ENCODE data around the gene DISP3.

Gene DISP3

DNA sequence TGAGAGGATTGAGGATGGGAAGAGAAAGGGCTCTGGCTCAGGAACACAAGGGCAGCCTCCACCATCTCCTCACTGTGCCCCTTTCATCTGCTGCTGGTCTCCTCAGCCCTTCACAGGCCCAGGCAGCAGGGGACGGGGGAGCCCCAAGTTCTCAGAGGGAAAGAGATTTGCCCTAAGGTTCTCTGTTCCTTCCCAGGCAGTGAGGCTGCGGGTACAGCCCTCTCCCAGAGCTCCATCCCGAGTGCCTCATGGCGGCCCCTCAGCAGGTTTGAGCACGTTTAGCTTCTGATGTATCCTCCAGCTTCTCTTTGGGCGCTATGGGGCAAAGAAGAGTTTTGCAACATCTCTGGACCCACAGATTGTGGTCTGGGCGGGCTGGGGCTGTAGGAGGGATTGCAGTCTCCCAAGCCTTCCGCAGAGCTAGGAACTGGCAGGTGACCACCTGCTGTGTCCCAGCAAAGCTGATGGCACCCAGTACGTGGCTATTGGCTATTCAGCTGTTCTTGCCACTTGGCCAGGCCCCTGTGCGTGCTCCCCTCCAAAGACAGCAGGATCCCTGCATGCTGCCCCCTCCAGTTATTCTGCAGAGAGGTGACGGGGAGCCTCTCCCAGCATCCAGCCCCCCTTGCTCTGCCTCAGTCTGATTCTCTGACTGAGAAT, 10.1 kb downstream of the DISP3 start:
- H3K27me3 Mint-ChIP-seq = no peaks in the 10 kb centered on the region
- no peak overlapping the region for H3K27ac Mint-ChIP-seq
- peaks cover 4% of the 10 kb centered on the region for H3K9me3 Mint-ChIP-seq
- peaks cover 3% of the 10 kb centered on the region for H3K36me3 Mint-ChIP-seq
- no peaks in the 10 kb centered on the region for H3K4me1 Mint-ChIP-seq
- no peak overlapping the region for H3K4me3 Mint-ChIP-seq

DNA sequence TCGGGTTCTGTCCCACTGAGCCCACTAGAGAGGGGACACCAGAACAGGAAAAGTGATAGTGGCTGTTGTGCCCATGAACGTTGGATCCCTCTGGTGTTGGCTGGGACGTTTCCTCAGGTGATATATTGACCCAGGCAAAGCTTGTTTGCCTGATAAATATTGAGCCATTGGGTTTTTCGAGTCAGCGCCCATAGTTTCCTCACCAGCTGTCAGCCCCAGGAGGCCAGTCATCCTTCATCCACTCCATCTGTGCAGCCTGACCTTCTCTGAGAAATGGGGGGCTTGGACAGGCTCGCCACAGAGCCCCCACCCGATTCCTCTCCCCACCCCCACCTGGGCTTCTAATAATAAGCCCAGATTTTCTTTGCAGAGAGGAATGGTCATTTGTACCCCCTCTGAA, 13.3 kb downstream of the DISP3 start:
- peaks cover 4% of the 10 kb centered on the region for H3K9me3 Mint-ChIP-seq

DNA sequence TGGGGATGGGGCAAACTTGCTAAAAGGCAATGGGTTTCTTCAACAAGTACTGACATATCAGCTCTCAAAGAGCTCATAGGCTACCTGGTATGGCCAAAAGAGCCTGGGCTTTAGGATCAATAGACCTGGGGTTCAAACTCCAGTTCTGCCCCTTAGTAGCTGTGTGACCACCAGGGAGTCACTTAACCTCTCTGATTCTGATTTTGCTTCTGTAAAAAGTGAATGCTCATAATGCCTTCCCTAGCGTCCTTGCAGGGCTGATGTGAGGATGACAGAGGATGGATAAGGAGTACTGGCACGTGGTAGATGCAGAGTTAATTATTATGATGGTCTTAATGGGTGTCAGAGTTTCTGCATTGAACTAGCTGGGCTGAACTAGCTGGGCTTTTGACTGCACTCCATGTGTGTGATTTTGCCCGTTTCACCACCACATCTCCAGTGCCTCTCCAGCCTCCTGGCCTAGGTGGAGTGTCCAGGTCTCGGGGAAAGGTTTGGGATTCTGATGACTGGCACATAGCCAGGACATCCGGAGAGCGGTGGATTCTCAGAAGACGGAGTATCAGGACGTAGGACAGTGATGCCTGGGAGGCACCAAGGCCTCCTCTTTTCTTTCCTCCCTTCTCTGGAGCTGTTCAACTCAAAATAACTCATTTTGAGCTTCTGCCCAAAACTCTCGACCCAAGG, 15.2 kb downstream of the DISP3 start:
- Mint-ChIP-seq H3K27ac (no peak overlapping the region), H3K4me1 (no peaks in the 10 kb centered on the region), H3K36me3 (peaks cover 3% of the 10 kb centered on the region), H3K4me3 (no peak overlapping the region), H3K27me3 (no peaks in the 10 kb centered on the region), H3K9me3 (peaks cover 4% of the 10 kb centered on the region)

More for the DNA sequence above, 13.3 kb downstream of the DISP3 start:
- Mint-ChIP-seq H3K36me3 (peaks cover 3% of the 10 kb centered on the region), H3K27me3 (no peaks in the 10 kb centered on the region), H3K4me1 (no peaks in the 10 kb centered on the region), H3K4me3 (no peak overlapping the region), H3K27ac (no peak overlapping the region)

DNA sequence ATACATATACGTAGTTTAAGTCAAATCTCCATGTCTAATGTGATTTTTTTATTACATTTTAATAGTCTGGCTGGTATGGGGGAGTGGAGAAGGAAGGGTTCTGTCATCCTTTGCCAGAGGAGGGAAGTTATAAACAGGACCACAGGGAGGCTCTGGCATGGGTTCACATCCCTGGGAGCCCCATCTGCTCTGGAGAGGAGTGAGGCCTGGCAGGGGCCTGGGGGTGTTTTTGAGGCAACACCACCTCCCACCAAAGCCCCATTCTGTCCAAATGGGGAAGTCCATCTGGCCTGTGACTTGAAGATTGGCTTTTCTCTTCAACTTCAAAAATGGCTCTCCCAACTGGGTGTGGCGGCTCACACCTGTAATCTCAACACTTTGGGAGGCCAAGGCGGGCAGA, 15.8 kb downstream of the DISP3 start:
- H3K36me3 Mint-ChIP-seq = peaks cover 3% of the 10 kb centered on the region
- H3K27me3 Mint-ChIP-seq = peaks cover 3% of the 10 kb centered on the region
- H3K4me1 Mint-ChIP-seq = no peaks in the 10 kb centered on the region
- H3K27ac Mint-ChIP-seq = no peak overlapping the region
- H3K9me3 Mint-ChIP-seq = peaks cover 4% of the 10 kb centered on the region
- H3K4me3 Mint-ChIP-seq = no peak overlapping the region

DNA sequence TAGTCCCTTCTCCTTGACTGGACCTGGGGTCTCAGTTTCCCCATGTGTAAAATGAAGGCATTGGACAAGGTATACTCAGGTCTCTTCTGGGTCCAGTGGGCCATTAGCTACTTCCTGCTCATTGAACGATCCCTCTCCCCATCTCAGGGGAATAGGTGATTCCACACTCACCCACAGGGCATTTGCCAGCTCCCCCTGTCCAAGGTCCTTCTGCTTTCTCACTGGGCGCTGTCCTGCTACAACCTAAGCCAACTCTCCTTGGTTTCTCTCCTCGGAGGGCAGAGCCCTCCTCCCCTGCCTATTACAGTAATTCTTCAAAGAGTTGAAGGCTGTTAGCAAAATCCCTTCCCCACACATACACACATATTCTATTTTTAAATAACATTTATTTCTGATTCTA, 16.6 kb downstream of the DISP3 start:
- peaks cover 3% of the 10 kb centered on the region for H3K36me3 Mint-ChIP-seq
- no peaks in the 10 kb centered on the region for H3K4me1 Mint-ChIP-seq
- peaks cover 4% of the 10 kb centered on the region for H3K9me3 Mint-ChIP-seq
- peaks cover 5% of the 10 kb centered on the region for H3K27me3 Mint-ChIP-seq
- H3K27ac Mint-ChIP-seq = no peak overlapping the region
- H3K4me3 Mint-ChIP-seq = no peak overlapping the region

DNA sequence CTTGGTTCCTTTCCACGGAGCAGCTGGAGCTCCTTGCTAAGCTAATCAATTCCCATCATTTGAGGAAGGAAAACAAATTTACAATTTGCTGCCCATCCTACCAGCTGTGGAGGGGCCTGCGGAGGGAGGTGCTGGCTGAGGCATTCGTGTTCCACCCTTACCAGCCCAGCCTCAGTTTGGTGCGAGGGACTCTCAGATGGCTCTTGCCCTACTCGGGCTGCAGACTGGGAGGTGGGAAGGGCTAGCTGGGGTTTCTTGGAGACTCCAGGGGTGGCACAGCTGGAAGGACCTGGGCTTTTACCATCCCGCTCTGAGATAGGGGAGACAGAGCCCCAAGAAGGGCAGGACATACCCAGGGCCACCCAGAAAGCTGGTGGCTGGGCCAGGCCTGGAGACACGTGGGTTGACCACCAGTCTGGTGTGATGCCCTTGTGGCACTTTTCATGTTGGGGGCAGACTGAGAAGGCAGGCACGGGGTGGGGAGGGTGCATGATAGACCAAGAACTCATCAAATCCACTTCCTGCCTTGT, 17.7 kb downstream of the DISP3 start:
- Mint-ChIP-seq H3K27me3 (peaks cover 9% of the 10 kb centered on the region), H3K4me3 (no peak overlapping the region), H3K36me3 (peaks cover 3% of the 10 kb centered on the region), H3K4me1 (no peaks in the 10 kb centered on the region), H3K27ac (no peak overlapping the region), H3K9me3 (peaks cover 4% of the 10 kb centered on the region)

DNA sequence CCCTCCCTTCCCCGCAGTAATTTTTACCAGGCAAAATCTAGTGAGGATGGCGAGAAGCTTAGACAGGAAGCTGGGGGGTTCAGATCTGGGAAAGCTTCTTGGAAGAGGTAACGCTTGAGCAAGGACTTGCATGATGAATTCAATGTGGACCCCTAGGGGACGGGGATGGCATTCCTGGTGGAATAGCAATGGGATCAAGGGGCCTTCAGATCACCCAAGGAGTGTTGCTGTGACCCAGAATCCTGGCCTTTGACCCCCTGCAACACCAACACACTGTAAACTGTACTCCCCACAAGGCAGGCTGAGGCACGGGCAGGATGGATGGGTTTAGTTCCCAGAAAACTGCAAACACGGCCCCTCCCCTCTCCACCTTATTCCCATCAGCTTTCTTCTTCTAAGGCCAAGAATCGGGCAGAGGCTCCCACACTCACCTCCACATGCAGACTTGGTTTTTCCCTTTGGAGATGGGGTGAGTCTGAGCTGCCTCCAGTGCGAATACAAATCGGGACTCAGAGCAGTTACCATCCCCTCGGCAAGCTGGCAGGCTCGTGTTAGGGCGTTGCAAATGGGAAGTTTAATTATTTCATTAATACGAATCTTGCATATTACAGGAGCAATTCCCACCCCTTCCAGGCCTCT, 20.1 kb downstream of the DISP3 start:
- Mint-ChIP-seq H3K27ac (no peak overlapping the region), H3K9me3 (no peaks in the 10 kb centered on the region), H3K36me3 (peaks cover 8% of the 10 kb centered on the region), H3K4me3 (no peak overlapping the region), H3K4me1 (no peaks in the 10 kb centered on the region), H3K27me3 (peaks cover 9% of the 10 kb centered on the region)

DNA sequence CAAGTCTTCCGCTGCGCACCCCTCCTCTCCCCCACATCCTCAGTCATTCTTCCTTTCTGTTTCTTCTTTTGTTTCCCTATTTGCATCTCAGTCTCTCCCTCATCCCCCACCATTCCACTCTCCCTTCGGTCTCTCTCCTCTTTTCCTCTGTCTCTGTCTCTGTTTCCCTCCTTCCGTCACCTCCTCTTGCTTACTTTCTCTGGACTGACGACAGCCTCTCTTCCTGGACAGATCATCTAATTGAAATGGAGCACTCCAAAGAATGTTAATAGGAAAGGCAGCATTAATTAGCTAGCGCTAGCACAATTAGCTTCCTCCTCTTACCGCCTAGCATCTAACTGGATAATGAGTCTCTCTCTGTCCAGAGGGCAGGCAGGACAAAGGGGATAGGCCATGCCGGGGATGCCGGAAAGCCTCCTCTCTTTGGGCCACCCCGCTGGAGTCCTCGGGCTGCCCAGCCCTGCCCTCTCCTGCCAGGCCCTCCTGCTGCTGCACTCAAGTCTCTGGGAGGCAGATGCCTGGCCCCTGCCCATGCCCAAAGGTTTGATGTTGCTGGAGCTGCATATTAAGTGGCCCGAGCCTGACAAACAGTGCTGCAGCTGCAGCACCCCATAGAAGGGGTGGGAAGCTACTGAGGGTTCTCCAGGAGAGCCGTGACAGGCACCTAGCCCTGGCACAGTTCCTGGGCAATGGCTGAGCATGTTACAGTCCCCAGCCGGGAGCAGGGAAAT, 20.8 kb downstream of the DISP3 start:
- no peaks in the 10 kb centered on the region for H3K9me3 Mint-ChIP-seq
- no peak overlapping the region for H3K27ac Mint-ChIP-seq
- no peaks in the 10 kb centered on the region for H3K4me1 Mint-ChIP-seq
- no peak overlapping the region for H3K4me3 Mint-ChIP-seq
- H3K36me3 Mint-ChIP-seq = peaks cover 12% of the 10 kb centered on the region
- peaks cover 9% of the 10 kb centered on the region for H3K27me3 Mint-ChIP-seq

DNA sequence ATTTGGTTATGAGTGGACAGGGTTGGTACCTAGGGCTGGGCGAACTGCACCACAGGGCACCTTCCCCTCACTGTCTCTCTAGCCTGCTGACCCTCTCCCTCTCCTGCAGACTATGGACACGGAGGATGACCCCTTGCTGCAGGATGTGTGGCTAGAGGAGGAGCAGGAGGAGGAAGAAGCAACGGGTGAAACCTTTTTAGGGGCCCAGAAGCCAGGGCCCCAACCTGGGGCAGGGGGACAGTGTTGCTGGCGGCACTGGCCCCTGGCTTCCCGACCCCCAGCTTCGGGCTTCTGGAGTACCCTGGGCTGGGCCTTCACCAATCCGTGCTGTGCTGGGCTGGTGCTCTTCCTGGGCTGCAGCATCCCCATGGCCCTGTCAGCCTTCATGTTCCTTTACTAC, 21.9 kb downstream of the DISP3 start:
- Mint-ChIP-seq H3K36me3 (peaks cover 18% of the 10 kb centered on the region), H3K9me3 (peaks cover 7% of the 10 kb centered on the region), H3K4me1 (no peaks in the 10 kb centered on the region), H3K4me3 (no peak overlapping the region), H3K27me3 (peaks cover 9% of the 10 kb centered on the region), H3K27ac (no peak overlapping the region)

DNA sequence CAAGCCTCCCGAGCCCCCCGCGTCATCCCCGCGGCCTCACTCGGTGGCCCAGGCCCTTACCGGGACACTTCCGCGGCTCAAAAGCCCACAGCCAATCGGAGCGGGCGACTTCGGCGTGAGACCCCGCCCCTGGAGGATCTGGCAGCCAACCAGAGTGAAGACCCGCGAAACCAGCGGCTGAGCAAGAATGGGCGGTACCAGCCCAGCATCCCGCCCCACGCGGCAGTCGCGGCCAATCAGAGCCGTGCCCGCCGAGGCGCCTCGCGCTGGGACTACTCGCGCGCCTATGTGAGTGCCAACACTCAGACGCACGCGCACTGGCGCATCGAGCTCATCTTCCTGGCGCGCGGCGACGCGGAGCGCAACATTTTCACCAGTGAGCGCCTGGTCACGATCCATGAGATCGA, 22.5 kb downstream of the DISP3 start:
- H3K27ac Mint-ChIP-seq = no peak overlapping the region
- H3K9me3 Mint-ChIP-seq = peaks cover 13% of the 10 kb centered on the region
- H3K4me1 Mint-ChIP-seq = no peaks in the 10 kb centered on the region
- H3K4me3 Mint-ChIP-seq = no peak overlapping the region
- H3K36me3 Mint-ChIP-seq = peaks cover 24% of the 10 kb centered on the region
- H3K27me3 Mint-ChIP-seq = peaks cover 9% of the 10 kb centered on the region

DNA sequence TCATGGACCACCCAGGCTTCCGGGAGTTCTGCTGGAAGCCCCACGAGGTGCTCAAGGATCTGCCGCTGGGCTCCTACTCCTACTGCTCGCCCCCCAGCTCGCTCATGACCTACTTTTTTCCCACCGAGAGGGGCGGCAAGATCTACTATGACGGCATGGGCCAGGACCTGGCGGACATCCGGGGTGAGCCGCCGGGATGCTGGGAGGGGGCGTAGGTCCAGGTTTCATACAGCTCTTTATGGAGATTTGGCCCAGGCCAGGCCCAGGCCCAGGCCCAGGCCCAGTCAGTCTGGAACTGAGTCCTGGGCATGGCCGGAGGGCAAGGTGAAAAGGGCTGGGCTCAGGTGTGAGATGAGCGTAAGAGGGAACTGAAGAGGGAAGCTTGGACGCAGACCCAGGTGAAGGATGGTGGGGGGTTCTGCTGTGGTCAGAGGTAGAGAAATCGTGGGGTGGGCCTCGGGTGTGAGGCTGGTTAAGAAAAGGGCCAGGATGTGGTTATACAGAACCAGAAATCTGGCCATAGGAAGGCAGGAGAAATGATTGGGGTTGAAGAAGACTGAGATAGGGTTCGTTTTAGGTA, 23.0 kb downstream of the DISP3 start:
- Mint-ChIP-seq H3K4me1 (no peaks in the 10 kb centered on the region), H3K36me3 (peaks cover 24% of the 10 kb centered on the region), H3K9me3 (peaks cover 14% of the 10 kb centered on the region), H3K27ac (no peak overlapping the region), H3K4me3 (no peak overlapping the region), H3K27me3 (peaks cover 9% of the 10 kb centered on the region)

DNA sequence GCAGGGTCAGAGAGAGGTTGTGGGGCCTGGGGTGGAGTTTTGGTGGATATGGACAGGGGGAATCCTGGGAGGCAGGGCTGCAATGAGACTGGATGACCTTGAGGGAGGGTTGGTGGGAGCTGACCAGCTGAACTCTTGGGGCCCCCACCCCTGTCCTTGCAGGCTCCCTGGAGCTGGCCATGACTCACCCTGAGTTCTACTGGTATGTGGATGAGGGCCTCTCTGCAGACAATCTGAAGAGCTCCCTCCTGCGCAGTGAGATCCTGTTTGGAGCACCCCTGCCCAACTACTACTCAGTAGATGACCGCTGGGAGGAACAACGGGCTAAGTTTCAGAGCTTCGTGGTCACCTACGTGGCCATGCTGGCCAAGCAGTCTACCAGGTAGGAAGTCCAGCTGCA, 23.6 kb downstream of the DISP3 start:
- Mint-ChIP-seq H3K4me3 (no peak overlapping the region), H3K27me3 (peaks cover 9% of the 10 kb centered on the region), H3K9me3 (peaks cover 14% of the 10 kb centered on the region), H3K36me3 (peaks cover 24% of the 10 kb centered on the region), H3K4me1 (no peaks in the 10 kb centered on the region), H3K27ac (no peak overlapping the region)

DNA sequence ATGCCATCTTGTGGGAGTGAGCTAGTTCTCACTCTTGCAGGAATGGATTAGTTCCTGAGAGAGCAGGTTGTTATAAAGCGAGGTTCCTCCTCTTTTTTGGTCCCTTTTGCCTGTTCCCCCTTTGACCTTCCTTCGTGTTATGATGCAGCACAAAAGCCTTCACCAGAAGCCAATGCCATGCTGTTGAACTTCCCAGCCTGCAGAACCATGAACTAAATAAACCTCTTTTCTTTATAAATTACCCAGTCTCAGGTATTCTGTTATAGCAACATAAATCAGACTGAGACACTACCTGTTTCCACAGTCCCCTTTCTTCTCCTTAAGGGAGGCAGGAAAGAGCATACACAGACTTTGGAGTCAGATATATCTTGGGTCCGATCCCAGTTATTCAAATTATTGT, 25.6 kb downstream of the DISP3 start:
- peaks cover 7% of the 10 kb centered on the region for H3K27me3 Mint-ChIP-seq
- H3K36me3 Mint-ChIP-seq = peaks cover 30% of the 10 kb centered on the region

DNA sequence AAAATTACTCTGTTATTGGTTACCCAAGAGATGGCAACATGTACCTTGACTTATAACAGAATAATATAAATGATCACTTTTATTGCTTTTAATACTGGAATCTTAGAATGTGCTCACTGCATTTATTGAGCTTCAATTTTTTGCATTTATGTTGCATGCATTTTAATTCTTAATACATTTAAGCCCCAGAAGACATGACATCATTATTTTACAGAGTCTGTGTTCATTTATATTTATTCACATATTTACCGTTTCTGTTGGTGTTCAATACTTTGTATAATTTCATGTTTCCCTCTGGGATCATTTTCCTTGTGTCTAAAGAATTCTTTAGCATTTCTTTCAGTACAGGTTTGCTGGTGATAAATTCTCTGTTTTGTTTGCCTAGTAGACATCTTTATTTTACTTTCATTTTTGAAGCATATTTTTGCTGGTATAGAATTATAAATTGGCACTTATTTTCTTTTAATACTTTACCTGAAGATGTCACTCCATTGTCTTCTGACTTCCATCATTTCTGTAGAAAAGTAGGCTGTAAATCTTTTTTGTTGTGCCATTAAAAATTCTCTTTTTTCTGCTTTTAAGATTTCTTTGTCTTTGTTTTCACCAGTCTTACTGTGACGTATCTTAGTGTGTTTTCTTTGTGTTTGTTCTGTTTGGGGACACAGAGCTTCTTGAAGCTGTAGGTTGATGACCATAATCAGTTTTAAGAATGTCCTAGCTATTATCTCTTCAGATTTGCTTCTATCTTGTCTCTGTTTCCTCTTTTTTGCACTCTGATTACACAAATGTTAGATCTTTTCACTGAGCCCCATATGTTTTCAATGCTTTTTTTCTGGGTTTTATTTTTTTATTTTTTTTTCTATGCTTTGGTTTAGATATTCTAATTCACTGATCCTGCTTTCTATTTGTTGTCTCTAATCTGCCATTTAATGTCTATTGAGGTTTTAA, 26.9 kb downstream of the DISP3 start:
- Mint-ChIP-seq H3K4me1 (no peaks in the 10 kb centered on the region), H3K9me3 (peaks cover 24% of the 10 kb centered on the region), H3K27me3 (peaks cover 1% of the 10 kb centered on the region), H3K36me3 (peaks cover 34% of the 10 kb centered on the region), H3K27ac (no peak overlapping the region), H3K4me3 (no peak overlapping the region)

More for the DNA sequence above, 25.6 kb downstream of the DISP3 start:
- H3K27ac Mint-ChIP-seq = no peak overlapping the region
- H3K4me3 Mint-ChIP-seq = no peak overlapping the region
- peaks cover 20% of the 10 kb centered on the region for H3K9me3 Mint-ChIP-seq
- H3K4me1 Mint-ChIP-seq = no peaks in the 10 kb centered on the region

All from activated naive CD4-positive, alpha-beta T cell treated with anti-CD3 and anti-CD28 coated beads, Interleukin-2, amount 50 U/mL, for 24 hours (primary cell).